ENCODE results near the gene TTC9B.
"Not testable (repeated sequence)": the region's sequence is repeated elsewhere in the genome, so short reads cannot be mapped to it uniquely, and the experiment has no call there.

The TTC9B gene

GRCh38 chr19:40175820-40176219, 42.4 kb downstream of the TTC9B start:
- no peak for TF ChIP-seq CTCF (IDR thresholded peaks at IDR 0.05; ENCODE audit: low read depth, low read length)
- no peak overlapping the region for H3K4me3 ChIP-seq (ENCODE audit: low read depth, low read length)

GRCh38 chr19:40174092-40174491, 44.1 kb downstream of the TTC9B start:
- no peak overlapping the region for H3K4me3 ChIP-seq (ENCODE audit: low read depth, low read length)
- no peak for TF ChIP-seq CTCF (IDR thresholded peaks at IDR 0.05; ENCODE audit: low read depth, low read length)

- not testable (repeated sequence) for H3K4me3 ChIP-seq (ENCODE audit: low read depth, low read length)
Observed at GRCh38 chr19:40171293-40171692, 46.9 kb downstream of the TTC9B start.

- H3K4me3 ChIP-seq (ENCODE audit: low read depth, low read length): not testable (repeated sequence)
Observed at GRCh38 chr19:40170303-40170989, 47.7 kb downstream of the TTC9B start.

- not testable (repeated sequence) for H3K4me3 ChIP-seq (ENCODE audit: low read depth, low read length)
Observed at GRCh38 chr19:40169482-40170302, 48.5 kb downstream of the TTC9B start.

Measured in WI38 (cell line).